HEK293 (cell line): ENCODE results near the gene CARS1.

Source experiments
- GLI2 ChIP-seq: fragments of 450-650 bp; formaldehyde crosslinking; IDR thresholded peaks from 2 replicates; pipeline ENCODE4; 2017; ENCODE audit warnings: missing biosample characterization, missing genetic modification characterization, low read depth, borderline replicate concordance
- SP2 ChIP-seq: fragments of 450-650 bp; formaldehyde crosslinking; IDR thresholded peaks from 2 replicates; pipeline ENCODE4 v1.5.1; 2016; ENCODE audit warnings: missing biosample characterization, missing genetic modification characterization
- SP7 ChIP-seq: fragments of 450-650 bp; formaldehyde crosslinking; IDR thresholded peaks from 2 replicates; pipeline ENCODE4 v1.5.1; 2016; ENCODE audit warnings: missing biosample characterization, missing genetic modification characterization
- YY1 ChIP-seq: fragments of 450-650 bp; formaldehyde crosslinking; IDR thresholded peaks from 2 replicates; pipeline ENCODE4 v1.5.1; 2018; ENCODE audit warnings: missing biosample characterization, missing genetic modification characterization
- ZNF223 ChIP-seq: fragments of 450-650 bp; formaldehyde crosslinking; IDR thresholded peaks from 2 replicates; pipeline ENCODE4 v1.5.1; 2016; ENCODE audit warnings: missing biosample characterization, missing genetic modification characterization
- ZNF274 ChIP-seq, 2 experiments: fragments of 200-500 bp in 1 of 2; fragments of 450-650 bp in 1 of 2; sonication (Bioruptor generic) in 1 of 2; formaldehyde crosslinking in 1 of 2; IDR thresholded peaks; 2 replicates each; pipeline versions ENCODE4 v1.5.1 to v1.6.1; 2014 to 2016; ENCODE audit warnings: borderline replicate concordance in 1 of 2, inconsistent platforms in 1 of 2, low read length in 1 of 2, missing biosample characterization in 1 of 2, missing genetic modification characterization in 1 of 2
- ZNF561 ChIP-seq: fragments of 450-650 bp; IDR thresholded peaks from 2 replicates; pipeline ENCODE4 v1.5.1; 2018; ENCODE audit warnings: missing biosample characterization, missing genetic modification characterization, borderline replicate concordance
- TF ChIP-seq, protein P1 (sequence below): fragments of 450-650 bp; formaldehyde crosslinking; IDR thresholded peaks from 2 replicates; pipeline ENCODE4 v1.5.1; 2017; ENCODE audit warnings: missing biosample characterization, missing genetic modification characterization
- TF ChIP-seq, protein P2 (sequence below): fragments of 450-650 bp; formaldehyde crosslinking; IDR thresholded peaks from 2 replicates; pipeline ENCODE4 v1.5.1; 2016; ENCODE audit warnings: missing biosample characterization, missing genetic modification characterization
- TF ChIP-seq, protein P3 (sequence below): fragments of 450-650 bp; formaldehyde crosslinking; IDR thresholded peaks from 2 replicates; pipeline ENCODE4 v1.5.1; 2016; ENCODE audit warnings: missing biosample characterization, missing genetic modification characterization

DNA sequence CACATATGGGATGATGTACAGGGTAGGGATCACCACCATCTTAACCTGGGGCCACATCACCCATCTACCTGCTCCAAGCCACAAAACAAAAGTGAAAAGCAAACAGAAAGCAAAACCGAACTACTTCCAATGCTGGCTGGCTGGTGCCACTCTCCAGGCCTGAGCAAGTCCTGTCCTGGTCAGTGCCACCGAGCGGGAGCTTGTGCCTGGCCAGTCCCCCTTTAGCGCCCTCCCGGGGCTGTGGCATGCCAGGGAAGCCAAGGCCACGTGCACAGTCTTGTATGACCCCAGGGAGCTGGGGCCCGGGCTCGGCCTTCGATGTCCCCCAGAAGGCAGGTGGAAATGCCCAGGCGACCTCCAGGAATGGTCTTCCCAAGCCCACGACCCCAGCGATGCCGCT, 47.2 kb downstream of the CARS1 start:
- no peak for TF ChIP-seq YY1 (tag by site-specific recombination)
- TF ChIP-seq, protein P1, sequence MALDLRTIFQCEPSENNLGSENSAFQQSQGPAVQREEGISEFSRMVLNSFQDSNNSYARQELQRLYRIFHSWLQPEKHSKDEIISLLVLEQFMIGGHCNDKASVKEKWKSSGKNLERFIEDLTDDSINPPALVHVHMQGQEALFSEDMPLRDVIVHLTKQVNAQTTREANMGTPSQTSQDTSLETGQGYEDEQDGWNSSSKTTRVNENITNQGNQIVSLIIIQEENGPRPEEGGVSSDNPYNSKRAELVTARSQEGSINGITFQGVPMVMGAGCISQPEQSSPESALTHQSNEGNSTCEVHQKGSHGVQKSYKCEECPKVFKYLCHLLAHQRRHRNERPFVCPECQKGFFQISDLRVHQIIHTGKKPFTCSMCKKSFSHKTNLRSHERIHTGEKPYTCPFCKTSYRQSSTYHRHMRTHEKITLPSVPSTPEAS (tag by site-specific recombination): no peak
- no peak for TF ChIP-seq ZNF223 (tag by site-specific recombination)
- TF ChIP-seq, protein P2, sequence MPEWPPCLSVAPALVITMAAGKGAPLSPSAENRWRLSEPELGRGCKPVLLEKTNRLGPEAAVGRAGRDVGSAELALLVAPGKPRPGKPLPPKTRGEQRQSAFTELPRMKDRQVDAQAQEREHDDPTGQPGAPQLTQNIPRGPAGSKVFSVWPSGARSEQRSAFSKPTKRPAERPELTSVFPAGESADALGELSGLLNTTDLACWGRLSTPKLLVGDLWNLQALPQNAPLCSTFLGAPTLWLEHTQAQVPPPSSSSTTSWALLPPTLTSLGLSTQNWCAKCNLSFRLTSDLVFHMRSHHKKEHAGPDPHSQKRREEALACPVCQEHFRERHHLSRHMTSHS (tag by site-specific recombination): no peak
- TF ChIP-seq, protein P3, sequence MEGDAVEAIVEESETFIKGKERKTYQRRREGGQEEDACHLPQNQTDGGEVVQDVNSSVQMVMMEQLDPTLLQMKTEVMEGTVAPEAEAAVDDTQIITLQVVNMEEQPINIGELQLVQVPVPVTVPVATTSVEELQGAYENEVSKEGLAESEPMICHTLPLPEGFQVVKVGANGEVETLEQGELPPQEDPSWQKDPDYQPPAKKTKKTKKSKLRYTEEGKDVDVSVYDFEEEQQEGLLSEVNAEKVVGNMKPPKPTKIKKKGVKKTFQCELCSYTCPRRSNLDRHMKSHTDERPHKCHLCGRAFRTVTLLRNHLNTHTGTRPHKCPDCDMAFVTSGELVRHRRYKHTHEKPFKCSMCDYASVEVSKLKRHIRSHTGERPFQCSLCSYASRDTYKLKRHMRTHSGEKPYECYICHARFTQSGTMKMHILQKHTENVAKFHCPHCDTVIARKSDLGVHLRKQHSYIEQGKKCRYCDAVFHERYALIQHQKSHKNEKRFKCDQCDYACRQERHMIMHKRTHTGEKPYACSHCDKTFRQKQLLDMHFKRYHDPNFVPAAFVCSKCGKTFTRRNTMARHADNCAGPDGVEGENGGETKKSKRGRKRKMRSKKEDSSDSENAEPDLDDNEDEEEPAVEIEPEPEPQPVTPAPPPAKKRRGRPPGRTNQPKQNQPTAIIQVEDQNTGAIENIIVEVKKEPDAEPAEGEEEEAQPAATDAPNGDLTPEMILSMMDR: no peak
- TF ChIP-seq ZNF561 (tag by site-specific recombination): no peak
- no peak for TF ChIP-seq GLI2 (tag by site-specific recombination)
- TF ChIP-seq SP2: no peak
- TF ChIP-seq SP7 (tag by site-specific recombination): no peak
- no peak for TF ChIP-seq ZNF274 (IDR thresholded peaks at IDR 0.05; ENCODE audit: low read length)
- TF ChIP-seq ZNF274 (tag by site-specific recombination; IDR thresholded peaks at IDR 0.05; ENCODE audit: borderline replicate concordance): no peak
